Epidermal melanocyte (primary cell): ENCODE results near the gene TUBAL3.

Source experiments
- DNase-seq: peaks from one replicate; pipeline ENCODE4 v3.0.0; 2011; ENCODE audit warnings: low spot score; ENCODE audit not compliant: insufficient read length

The TUBAL3 gene

DNA sequence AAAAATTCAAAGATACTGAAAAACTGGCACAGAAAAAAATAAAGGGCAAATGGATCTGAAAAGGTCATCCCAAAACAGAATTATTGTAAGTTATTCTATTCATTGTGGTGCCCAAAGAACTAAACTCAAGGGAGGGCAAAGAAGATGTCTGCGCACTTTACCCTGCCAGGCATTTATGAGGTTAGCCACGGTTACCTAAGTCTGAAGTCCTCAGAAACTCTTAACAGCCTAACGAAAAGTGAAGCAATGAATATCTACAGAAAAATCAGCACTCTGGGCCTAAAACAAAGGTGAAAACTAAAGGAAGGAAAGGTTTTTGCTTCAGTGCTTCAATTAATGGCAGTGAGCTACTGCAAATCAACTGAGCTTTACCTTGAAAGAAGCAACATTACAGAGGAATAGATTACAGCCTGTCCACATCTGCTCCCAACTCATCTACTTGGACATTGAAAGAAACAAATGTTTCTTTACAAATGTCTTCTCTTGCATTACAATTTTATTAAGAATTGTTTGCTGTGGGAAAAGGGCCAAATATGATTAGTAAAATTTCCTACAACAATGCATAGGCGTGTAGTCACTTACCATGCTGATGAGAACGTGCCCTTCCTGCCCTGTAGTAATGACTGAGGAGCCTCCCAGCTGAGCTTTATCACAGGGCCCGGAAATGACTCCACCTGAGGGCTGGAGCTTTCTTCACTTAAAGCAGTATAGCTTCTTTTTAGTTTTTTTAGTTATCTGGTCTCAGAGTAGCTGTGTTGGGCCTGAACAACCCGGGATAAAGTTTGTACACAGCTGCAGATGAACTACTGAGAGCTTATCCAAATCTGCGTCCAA is at the start of gene TUBAL3:
TSS of gene TUBAL3 (minus strand) at position 621 of the 834 bp plus-strand sequence. CDS start at position 585, 36 bp downstream.
- no peak for DNase-seq

DNA sequence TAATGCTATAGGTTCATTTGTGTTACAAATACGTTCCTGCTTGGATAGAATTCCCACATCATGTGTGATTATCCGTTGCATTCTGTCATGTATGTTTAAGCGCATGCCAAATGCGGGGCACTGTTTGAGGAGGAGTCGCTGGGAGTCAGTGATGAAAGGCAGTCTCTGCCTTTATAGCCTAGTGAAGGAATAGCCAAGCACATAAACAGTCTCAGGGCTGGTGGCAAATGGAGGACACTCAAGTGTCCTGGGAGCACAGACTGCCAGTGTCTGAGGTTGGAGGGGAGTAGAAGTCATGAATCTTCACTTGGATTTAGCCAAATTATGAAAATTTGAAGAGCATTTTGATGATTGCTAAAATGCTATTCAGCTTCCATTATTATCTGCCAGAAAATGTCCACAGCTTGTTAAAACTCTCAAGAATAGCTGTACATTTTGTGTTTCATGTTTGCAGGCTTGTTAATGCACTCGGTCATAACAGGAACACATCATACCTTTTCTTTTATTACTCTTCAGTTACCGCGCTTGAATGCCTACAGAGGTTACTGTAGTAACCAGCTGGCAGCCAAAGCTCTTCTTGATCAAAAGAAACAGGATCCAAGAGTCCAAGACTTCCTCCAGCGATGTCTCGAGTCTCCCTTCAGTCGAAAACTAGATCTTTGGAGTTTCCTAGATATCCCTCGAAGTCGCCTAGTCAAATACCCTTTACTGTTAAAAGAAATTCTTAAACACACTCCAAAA is 49.3 kb upstream of the TUBAL3 start:
- DNase-seq, result no peak

DNA sequence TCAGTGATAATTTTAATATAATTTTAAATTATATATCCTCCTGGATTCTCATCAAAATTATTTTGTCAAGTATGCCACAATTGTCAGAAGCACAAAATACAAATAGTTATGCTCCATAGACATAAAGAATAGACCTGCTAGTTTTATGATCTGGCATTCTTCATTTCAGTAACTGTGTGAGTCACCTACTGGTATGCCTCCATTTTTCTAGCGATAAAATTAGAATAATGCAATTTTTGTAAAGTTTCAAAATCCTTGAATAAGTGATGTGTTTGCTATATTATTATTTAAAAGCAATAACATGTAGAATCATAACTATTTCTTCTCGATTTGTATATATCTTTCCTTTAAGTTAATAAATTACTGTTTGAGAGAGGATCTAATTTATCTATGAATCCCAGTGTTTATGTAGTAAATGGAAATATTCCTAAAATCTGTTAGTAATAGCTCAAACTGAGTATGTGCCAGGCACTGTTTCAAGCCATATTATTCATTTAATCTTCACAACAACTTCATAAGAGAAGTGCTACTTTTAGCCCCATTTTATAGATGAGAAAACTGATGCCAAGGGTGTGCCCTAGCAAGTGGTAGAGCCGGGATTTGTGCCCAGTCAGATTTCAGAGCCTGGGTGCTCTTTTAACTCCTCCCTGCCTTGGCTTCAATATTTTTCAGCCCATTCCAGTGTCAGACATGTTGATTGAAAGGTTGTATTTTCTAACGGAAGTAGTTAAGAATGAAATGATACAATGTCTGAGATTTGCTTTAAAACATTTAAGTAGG is 46.2 kb upstream of the TUBAL3 start:
- DNase-seq, result no peak

DNA sequence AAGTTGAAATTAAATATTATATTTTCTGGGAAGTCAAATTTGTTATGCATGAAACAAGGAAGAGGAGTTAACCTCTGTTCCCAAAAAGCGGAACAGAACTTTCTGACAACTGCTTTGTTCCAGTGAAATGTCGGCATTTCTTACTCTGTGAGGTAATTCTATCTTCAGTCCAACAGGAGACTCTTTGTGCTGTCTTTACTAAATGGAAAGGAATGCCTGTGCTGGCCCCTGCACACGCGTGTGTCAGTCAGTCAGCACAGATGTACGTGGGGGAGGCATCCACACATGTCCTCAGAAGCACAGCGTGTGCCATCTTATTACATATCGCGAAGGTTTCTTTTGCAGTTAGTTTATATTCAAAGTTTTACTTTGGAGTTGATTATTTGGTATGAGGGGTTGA is 45.2 kb upstream of the TUBAL3 start:
- no peak for DNase-seq

DNA sequence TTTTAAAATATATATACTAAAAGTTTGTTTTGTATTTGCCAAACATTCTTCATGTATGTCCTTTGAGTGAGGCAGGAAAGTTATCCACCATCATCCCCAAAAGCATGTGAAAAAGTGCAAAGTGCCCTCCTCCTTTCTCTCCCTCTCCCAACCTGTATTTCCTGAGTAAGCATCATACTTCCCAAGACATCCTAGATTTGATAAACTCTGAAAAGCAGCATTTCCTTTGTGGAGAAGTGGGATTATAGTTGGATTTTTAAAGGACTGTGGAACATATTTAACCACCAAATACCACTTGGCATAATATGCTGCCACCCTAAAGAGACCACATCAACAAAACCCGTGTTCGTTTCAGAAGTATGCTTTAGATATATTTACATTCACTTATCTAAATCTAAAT is 44.6 kb upstream of the TUBAL3 start:
- DNase-seq, result no peak

DNA sequence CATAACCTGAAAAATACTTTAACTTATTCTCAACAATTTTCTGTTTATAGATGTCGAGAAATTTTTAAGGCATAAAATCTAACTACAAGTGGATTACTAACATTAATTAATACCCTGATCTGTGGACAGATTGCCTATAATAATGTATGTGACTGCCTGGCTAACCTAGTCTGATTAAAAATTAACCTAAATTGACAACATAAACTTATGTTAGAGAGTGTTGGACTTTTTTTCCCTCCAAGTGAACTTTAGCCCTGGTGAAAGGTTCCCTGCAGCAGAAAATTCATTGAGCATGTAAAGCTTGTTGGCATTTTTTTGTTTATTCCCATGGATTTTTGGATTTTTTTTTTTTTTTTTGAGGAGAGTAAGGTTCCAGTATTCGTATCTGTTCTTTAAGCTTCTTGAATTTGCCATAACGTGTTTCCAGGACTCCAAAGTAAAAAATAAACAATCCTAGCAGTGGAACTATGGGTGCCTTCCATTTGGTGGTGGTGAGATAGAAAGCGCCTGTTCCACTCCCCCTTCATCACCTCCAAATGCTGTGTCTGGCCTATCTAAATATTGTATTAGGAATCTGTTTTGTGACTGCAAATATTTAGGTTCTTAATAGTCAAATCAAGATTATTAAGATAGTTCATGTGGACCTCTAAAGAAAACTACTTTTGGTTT is 43.8 kb upstream of the TUBAL3 start:
- no peak for DNase-seq

DNA sequence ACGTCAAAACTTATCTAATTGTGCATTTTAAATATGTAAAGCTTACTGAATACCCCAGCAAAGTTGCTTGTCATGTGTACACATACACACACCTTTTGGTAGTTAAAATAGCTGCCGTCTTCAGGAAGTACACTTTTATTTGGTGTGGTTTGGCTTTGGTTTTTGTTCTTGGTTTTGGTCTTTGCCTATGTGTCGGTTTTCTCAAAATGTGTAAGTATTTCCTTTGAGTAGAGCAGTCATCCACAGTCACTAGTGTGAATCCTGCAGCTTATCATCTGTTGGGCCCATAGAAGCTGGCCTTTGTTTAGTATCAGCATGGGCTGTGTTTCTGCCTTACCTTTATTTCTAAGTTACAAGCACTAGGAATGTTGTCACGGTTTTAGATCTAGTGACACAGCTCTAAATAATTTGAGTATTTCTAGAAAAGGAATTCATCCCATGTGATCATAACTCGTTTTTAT is 43.0 kb upstream of the TUBAL3 start:
- no peak for DNase-seq

DNA sequence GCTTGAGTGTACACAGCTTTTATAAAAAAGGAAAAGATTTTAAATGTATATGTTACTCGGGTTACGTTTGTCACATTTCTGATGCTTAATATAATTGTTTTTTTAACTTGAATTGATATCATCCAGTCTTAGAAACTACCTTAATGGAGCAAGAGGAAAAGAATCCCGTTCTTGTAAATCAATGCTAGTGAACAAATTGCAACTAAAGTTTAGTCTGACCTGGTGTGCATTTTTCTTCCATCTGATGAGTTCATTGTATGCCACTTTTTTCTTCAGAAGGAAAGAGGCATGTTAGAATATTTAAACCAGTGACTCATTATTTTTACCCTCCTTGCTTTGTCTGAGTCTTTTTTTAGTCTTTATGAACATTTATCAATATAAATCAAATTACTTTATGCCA is 42.4 kb upstream of the TUBAL3 start:
- DNase-seq, result no peak

DNA sequence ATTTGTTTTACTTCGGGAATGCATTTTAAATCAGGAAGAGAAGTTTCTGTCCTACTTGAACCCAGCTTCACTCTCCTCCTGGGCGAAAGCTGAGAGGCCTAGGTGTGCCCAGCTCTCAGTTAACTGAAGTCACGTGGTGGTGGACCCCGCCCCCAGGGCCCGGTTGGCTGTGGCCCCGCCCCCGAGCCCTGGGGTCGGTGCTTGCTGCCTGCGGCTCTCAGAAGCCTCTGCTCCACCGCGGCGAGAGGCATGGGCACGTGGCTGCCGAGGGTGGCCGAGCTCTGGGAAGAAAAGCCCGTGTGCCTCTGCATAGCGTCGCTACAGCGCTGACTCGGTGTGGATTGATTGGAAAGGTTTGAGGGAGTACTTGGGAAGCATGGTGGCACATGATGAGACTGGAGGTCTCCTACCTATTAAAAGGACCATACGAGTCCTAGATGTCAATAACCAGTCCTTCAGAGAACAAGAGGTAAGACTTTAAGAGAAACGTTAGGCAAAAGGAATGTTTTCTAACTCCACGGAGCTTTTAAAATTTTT is 41.8 kb upstream of the TUBAL3 start:
- peak; percentile 40 for DNase-seq

DNA sequence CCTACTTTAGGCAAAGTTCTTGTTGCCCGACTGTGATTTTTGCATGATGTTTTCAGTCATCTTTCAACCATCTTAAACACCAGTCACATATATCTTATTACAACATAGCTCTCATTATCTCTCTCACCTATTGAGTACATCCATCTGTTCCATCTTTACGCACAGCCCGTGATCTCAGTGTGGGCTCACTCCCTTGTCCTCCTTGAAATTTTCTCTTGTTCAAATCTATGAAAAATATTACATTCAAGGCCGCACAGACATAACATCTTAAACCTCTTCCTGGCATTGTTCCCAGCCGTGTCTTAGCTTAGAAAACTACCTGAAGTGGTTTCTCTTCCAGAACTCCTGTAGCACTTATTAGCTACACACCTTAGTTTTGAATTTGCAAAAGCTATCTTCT is 40.4 kb upstream of the TUBAL3 start:
- no peak for DNase-seq

DNA sequence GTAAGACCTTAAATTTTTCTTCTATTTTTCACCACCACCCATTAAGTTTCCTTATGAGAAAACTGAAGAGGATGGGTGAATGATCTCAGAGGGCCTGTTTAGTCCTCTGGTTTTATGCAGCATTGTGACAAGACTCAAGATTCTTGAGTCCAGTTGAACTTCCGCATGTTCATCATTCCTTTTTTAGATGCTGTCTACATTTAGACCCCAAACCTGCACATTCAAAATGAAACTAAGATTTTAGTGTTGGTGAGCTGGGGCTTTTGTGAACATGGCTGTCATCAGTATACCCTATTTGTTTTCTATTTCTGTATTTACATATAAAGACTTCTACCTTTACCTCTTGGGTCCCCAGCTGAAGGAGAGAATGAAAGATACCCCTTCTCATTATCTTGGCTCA is 38.8 kb upstream of the TUBAL3 start:
- DNase-seq, result no peak

DNA sequence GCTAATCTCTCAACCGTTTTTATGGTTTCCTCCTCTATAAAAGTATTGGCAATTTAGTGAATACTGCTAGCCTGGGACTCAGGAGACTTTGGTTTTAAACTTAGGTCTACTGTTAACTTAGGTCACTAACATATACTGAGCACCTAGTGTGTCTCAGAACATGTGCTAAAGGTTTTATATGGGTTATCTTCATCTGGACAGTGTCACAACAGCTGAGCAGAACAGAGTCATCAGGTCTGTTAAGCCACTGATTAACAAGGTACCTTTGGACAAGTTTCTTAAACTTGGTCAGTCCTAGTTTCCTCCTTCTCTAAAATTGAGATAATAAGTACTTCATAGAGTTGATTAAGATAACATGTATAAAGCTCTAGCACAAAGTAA is 38.4 kb upstream of the TUBAL3 start:
- no peak for DNase-seq

DNA sequence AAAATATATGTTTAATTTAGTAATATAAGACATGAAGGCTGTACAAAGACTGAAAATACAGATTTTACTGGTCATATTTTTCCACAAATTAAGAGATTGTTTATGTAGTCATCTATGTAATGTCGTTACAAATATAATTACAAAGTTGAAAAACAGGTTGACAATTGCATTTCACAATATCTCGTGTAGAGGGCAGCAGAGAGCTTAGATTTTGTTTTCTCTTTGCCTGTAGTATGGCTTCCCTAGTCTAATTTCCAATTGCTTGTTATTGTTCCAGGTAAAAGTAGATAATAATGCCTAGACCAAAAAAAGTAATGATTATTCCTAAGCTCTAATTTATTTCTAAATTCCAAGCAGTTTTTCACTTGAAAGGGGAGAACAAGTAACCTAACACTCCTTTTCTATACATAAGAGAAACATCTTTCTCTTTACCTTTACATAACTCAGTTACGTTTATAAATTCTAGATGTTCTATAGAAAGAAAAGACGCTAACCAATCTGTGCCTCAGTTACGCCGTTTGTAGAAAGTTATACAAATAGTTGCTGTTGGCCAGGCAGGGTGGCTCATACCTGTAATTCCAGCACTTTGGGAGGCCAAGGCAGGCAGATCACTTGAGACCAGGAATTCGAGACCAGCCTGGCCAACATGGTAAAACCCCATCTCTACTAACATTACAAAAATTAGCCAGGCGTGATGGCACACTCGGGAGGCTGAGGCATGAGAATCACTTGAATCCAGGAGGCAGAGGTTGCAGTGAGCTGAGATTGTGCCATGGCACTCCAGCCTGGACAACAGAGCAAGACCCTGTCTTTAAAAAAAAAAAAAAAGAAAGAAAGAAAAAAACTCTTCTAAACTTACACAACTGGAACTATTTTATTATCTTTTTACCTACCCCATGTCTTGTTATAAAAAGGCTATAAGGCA is 37.7 kb upstream of the TUBAL3 start:
- no peak for DNase-seq

DNA sequence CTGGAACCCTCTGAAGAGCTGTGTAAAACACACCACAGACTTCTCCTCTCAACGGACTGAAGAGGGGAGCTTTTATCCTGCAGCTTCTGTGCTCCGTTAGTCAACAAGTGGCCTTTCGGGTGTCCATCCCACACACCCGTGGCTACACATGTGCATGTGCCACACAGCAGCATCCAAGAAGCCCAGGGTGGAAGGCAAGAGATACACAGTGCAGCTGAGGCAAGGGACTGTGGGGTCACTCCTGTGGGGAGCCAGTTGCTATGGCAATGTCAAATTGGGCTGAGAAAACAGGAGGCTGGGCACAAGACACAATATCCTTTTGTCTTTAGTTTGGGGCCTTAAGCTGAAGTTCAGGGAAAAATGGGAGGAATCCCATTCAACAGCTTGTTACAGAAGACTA is 36.5 kb upstream of the TUBAL3 start:
- no peak for DNase-seq

DNA sequence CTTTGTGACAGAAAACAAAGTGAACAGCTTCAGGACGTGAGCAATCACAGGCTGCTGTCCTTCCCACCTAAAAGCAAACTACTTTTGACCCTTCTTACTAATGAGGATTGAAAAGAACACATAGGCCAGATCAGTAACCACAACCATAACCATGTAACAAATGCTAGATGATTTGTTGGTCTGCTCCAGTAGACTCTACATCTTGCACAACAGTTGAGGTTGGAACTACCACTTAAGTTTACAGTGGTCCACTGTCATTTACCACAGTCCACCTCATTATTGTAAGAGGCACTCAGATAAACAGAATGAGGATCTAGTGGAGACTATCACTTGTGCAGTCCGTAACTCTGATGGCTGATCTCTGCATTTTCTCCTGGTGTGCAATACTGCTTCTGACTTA is 35.6 kb upstream of the TUBAL3 start:
- no peak for DNase-seq

DNA sequence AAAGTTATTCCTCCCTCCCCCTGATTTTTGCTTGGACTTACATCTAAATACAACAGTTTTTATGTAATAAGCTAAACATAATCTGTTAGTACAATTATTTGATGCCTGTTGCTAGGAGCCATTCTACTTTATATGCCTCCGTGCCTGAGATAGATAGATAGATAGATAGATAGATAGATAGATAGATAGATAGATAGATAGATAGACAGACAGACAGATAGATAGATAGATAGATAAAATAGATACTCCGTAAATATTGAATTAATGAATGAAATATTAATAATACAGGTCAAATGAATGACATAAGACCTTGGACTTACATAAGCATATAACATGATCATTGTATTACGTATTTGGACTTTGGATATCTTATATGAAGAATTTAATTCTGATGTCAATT is 30.7 kb upstream of the TUBAL3 start:
- DNase-seq, result no peak

DNA sequence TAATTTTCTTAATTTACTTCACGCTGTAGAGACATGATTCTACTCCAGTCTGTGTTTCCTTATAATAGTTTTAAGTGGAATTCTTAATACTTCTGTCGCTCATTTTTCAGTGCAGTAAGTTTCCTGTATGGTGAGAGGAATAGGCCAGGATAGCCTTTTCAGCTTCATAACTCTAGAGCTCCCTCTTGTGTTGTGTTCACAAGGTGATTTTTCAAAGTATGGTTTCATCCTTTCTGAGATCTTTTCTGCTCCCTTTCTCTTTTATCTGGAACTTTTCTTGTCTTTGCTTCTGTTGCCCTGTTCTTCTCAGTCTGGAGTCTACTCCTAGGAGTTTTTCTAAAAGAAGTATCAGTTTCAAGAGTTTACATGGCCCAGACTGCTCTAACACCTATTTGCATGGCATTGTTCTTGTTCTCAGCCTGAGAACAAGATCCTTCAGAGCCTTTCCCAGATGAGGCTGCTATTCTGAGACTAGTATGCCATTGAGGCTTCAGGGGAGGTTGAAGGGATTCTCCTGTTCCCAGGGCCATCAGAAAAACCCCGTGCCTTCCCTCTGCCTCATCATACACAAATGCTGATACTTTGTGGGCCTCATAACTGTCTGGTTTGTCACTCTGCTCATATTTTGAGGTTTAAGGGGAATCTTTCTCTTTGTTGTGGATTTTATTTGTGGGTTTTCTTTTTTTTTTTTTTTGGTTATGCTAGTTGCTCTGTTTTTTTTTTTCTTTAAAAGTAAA is 29.6 kb upstream of the TUBAL3 start:
- DNase-seq, result peak; percentile 32

DNA sequence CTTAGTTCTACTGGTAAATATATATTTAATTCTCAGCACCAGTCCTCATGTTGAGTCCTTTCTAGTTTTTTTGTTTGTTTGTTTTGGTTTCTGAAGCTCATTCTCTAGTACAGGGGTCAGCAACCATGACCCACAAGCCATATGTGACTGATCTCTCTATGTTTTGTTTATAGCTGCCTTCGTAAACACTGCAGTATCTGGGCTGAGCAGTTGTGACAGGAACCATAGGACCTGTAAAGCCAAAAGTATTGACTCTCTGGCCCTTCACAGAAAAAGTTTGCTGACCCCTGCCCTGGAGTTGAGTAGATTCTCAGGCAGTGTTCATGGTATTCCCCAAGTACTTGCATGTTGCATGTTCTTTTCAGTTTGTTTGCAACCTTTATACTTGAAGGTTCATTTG is 28.6 kb upstream of the TUBAL3 start:
- DNase-seq, result no peak

DNA sequence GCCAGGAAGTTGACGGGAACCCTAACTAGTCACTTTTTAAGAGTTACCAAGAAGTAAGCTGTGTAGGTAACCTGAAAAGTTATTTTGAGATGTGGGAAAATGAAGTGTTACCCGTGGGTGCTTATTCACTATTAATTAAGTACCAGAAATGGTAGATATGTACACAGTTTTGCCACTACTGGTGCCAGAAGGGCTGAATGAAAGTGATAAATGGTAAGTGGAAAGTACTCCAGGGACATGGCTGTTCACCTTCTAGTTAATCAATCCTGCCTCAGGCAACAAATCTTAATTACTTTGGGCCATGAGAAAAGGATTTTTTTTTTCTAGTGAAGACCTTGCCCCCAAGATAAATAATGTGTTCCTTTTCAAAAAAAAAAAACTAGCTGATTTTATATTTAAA is 23.5 kb upstream of the TUBAL3 start:
- no peak for DNase-seq
